Measurements from ENCODE around the gene AOC1.

- TF ChIP-seq CTCF (IDR thresholded peaks at IDR 0.05): no peak
- no peak for TF ChIP-seq EP300 (IDR thresholded peaks at IDR 0.05)
Observed at GRCh38 chr7:150910996-150911422, 58.7 kb downstream of the AOC1 start.

All from tibial nerve (tissue), 4 donors.